CD4-positive, alpha-beta T cell (primary cell): ENCODE data around the gene PLAAT3. TPM values are rescaled to one million over a fixed set of nuclear protein-coding genes. Genes with fewer than 3 reads are reported as not detected.

Source experiments
- ATAC-seq: fragments of 200-7000 bp; cut with Tn5 transposase; one replicate; pipeline ENCODE4 v1.10.0; 2022; ENCODE audit warnings: mild to moderate bottlenecking; ENCODE audit not compliant: poor library complexity
- CTCF ChIA-PET: fragments of 350-600 bp; sonication (Branson Sonifier 250); formaldehyde crosslinking; loops from one replicate; lab custom pipeline; 2021; ENCODE audit warnings: antibody characterized with exemption, inconsistent platforms; lab: Charles Lee
- POLR2A ChIA-PET: fragments of 350-600 bp; sonication (Branson Sonifier 250); formaldehyde crosslinking; loops from one replicate; lab custom pipeline; 2021; ENCODE audit warnings: antibody characterized with exemption, inconsistent platforms; lab: Charles Lee
- DNase-seq, 14 experiments: peaks; one replicate each; pipeline ENCODE4 v3.0.0-alpha.2; 2013 to 2020; ENCODE audit warnings: mixed read lengths in 2 of 14
- H3K27ac ChIP-seq, 2 donors: one replicate each; pipeline versions ENCODE4 v1.5.1 to v1.7.0; 2013; ENCODE audit warnings: low read length in 2 of 2, low read depth in 1 of 2, mild to moderate bottlenecking in 1 of 2
- H3K27me3 ChIP-seq, 2 experiments: 1 replicate in 1 of 2; 2 replicates in 1 of 2; pipeline versions ENCODE4 v1.6.1 to v1.7.0; 2013; ENCODE audit warnings: low read length in 2 of 2, control low read depth in 1 of 2, mild to moderate bottlenecking in 1 of 2, moderate library complexity in 1 of 2; ENCODE audit not compliant: insufficient read depth in 2 of 2, control insufficient read depth in 1 of 2
- H3K36me3 ChIP-seq: one replicate; pipeline ENCODE4 v1.6.1; 2013; ENCODE audit warnings: low read length, control low read depth; ENCODE audit not compliant: insufficient read depth
- H3K4me1 ChIP-seq: one replicate; pipeline ENCODE4 v1.6.1; 2013; ENCODE audit warnings: low read length, control low read depth; ENCODE audit not compliant: insufficient read depth
- H3K4me3 ChIP-seq: one replicate; pipeline ENCODE4 v1.5.1; 2013; ENCODE audit warnings: mild to moderate bottlenecking, low read length, moderate library complexity
- H3K9me3 ChIP-seq, 2 experiments: 1 replicate in 1 of 2; 2 replicates in 1 of 2; pipeline versions ENCODE4 v1.6.1 to v1.7.0; 2013; ENCODE audit warnings: low read length in 2 of 2, mild to moderate bottlenecking in 2 of 2, control low read depth in 1 of 2, moderate library complexity in 1 of 2; ENCODE audit not compliant: control insufficient read depth in 1 of 2, insufficient read depth in 1 of 2
- H3K27ac Mint-ChIP-seq: one replicate; pipeline ENCODE4 v1.8.0; 2020; ENCODE audit warnings: mixed read lengths
- H3K27me3 Mint-ChIP-seq: one replicate; pipeline ENCODE4 v1.8.0; 2021; ENCODE audit warnings: mixed read lengths
- H3K36me3 Mint-ChIP-seq: one replicate; pipeline ENCODE4 v1.8.0; 2021; ENCODE audit warnings: low read depth, mixed read lengths
- H3K4me1 Mint-ChIP-seq: one replicate; pipeline ENCODE4 v1.8.0; 2021; ENCODE audit warnings: low read depth, mixed read lengths
- H3K4me3 Mint-ChIP-seq: one replicate; pipeline ENCODE4 v1.8.0; 2020; ENCODE audit warnings: mild to moderate bottlenecking, mixed read lengths
- H3K9me3 Mint-ChIP-seq: one replicate; pipeline ENCODE4 v1.8.0; 2020; ENCODE audit warnings: mixed read lengths
- intact Hi-C, 2 experiments: fragments of 100-400 bp; cut with DNase I in 1 of 2; cut with micrococcal nuclease in 1 of 2; formaldehyde crosslinking; loops; one replicate each; pipeline versions ENCODE4 v1.15.1 to v1.9.0; 2023 to 2025; cut with DNase I, micrococcal nuclease
- total RNA-seq, 174 experiments: library from RNA in 2 of 174; stranded (reverse) in 2 of 174; gene quantifications; one replicate each; pipeline ENCODE4 v1.2.3 and lab custom pipeline; 2021 to 2026
- TF ChIP-seq, protein P1 (sequence below): fragments of 200-600 bp; IDR thresholded peaks from one replicate; pipeline ENCODE4 v1.8.0; 2022; ENCODE audit warnings: antibody characterized with exemption, mild to moderate bottlenecking

The PLAAT3 gene
- total RNA-seq, 2 experiments from 2014 or later, result 2.4 to 3.6 TPM

DNA sequence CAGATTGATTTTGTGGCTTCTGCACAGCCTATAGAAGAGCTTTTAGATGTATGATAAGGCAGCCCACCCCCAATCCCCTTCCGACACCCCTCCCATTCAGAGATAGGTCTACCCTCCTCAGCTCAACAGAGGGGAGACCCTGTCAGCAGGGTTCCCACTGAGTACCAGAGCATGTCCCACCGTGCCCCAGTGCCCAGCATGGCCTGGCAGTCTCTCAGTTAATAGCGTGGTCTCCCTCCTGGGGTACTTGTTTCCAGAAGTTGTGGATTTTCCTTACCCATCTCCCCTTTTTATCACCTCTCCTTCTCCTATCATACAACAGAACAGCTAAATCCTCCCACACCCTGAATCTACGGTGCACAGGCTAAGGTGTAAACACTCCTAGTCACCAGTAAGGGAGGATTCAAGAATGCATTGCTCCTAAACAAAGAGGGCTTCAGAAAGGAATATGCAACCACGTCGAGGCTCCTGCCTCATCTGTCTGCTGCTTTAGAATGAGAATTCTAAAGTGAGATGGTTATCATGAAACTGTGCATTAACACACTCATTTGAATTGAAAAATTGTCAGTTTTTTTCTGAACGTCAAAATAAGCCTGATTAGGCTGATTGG is 57.7 kb downstream of the PLAAT3 start:
- H3K27me3 Mint-ChIP-seq, result no peaks in the 10 kb centered on the region
- H3K9me3 Mint-ChIP-seq, result no peaks in the 10 kb centered on the region
- DNase-seq, result no peak
- ATAC-seq, result no peak
- TF ChIP-seq, protein P1, sequence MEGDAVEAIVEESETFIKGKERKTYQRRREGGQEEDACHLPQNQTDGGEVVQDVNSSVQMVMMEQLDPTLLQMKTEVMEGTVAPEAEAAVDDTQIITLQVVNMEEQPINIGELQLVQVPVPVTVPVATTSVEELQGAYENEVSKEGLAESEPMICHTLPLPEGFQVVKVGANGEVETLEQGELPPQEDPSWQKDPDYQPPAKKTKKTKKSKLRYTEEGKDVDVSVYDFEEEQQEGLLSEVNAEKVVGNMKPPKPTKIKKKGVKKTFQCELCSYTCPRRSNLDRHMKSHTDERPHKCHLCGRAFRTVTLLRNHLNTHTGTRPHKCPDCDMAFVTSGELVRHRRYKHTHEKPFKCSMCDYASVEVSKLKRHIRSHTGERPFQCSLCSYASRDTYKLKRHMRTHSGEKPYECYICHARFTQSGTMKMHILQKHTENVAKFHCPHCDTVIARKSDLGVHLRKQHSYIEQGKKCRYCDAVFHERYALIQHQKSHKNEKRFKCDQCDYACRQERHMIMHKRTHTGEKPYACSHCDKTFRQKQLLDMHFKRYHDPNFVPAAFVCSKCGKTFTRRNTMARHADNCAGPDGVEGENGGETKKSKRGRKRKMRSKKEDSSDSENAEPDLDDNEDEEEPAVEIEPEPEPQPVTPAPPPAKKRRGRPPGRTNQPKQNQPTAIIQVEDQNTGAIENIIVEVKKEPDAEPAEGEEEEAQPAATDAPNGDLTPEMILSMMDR, result no peak
- ChIA-PET POLR2A (interaction anchor here (1.0 to 5.9 kb wide), 3 partner anchors 11 to 24 kb away, joined by 4 to 44 read pairs (median 5); partner anchors contain the start of gene PLAAT4), CTCF (no interaction called here)
- peaks cover 75% of the 10 kb centered on the region for H3K4me1 Mint-ChIP-seq
- H3K4me1 ChIP-seq, result peaks cover 62% of the 10 kb centered on the region
- H3K4me3 ChIP-seq, result no peak overlapping the region
- intact Hi-C loops, result no loop called here
- no peaks in the 10 kb centered on the region for H3K36me3 ChIP-seq
- no peaks in the 10 kb centered on the region for H3K27me3 ChIP-seq
- H3K27ac ChIP-seq, result no peak overlapping the region
- no peaks in the 10 kb centered on the region for H3K9me3 ChIP-seq
- H3K36me3 Mint-ChIP-seq, result no peaks in the 10 kb centered on the region
- no peak overlapping the region for H3K4me3 Mint-ChIP-seq
- peak overlapping the region; percentile 65 for H3K27ac Mint-ChIP-seq

DNA sequence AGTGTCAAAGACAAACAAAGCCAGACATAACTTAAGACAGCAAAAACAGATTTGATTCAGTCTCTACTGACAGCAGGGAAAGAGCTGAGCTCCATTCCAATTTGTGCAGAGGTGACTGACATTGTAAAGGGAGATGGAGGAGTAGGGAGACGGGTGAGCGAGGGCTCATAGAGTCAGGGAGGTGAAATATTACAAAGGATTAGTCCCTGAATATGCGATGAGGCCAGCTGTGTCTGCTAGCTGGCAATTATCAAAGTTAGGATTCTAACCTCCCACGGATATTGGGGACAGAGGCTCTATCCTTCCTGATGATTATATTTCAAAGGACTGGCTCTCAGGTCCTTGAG is 59.4 kb downstream of the PLAAT3 start:
- no peaks in the 10 kb centered on the region for H3K36me3 ChIP-seq
- peak overlapping the region in 1 of 2 donors; percentile 21 for H3K27ac ChIP-seq
- H3K9me3 ChIP-seq, result no peaks in the 10 kb centered on the region
- Mint-ChIP-seq H3K4me1 (peaks cover 72% of the 10 kb centered on the region), H3K27me3 (no peaks in the 10 kb centered on the region), H3K36me3 (no peaks in the 10 kb centered on the region), H3K4me3 (peak overlapping the region; percentile 3), H3K27ac (peak overlapping the region; percentile 89), H3K9me3 (no peaks in the 10 kb centered on the region)
- POLR2A ChIA-PET, result interaction anchor here (1.4 to 6.5 kb wide), 3 partner anchors 18 to 81 kb away, joined by 3 to 86 read pairs (median 44); partner anchors contain the start of gene PLAAT4
- peaks cover 51% of the 10 kb centered on the region for H3K4me1 ChIP-seq
- ATAC-seq, result no peak
- H3K27me3 ChIP-seq, result no peaks in the 10 kb centered on the region
- TF ChIP-seq, protein P1, result no peak
- no peak for DNase-seq
- CTCF ChIA-PET, result no interaction called here
- no peak overlapping the region for H3K4me3 ChIP-seq
- intact Hi-C loops, result loop anchor here in 1 of 2 experiments (1.0 to 5.0 kb wide), 2 partner anchors 12 to 78 kb away; no protein-coding TSS in a partner anchor

GRCh38 chr11:63553759-63554158 is 60.5 kb downstream of the PLAAT3 start:
- no peaks in the 10 kb centered on the region for H3K9me3 ChIP-seq
- Mint-ChIP-seq H3K4me1 (peaks cover 71% of the 10 kb centered on the region), H3K27me3 (no peaks in the 10 kb centered on the region), H3K9me3 (no peaks in the 10 kb centered on the region), H3K27ac (peak overlapping the region; percentile 89), H3K36me3 (no peaks in the 10 kb centered on the region), H3K4me3 (peak overlapping the region; percentile 90)
- H3K4me1 ChIP-seq, result peaks cover 47% of the 10 kb centered on the region
- H3K36me3 ChIP-seq, result no peaks in the 10 kb centered on the region
- no peaks in the 10 kb centered on the region for H3K27me3 ChIP-seq
- intact Hi-C loops, result loop anchor here (1.0 to 5.0 kb wide), 4 partner anchors 14 to 76 kb away; no protein-coding TSS in a partner anchor
- ATAC-seq (peak; percentile 80), DNase-seq (peak in 13 of 14 experiments; percentile 40 to 82 (median 62))
- ChIA-PET POLR2A (interaction anchor here (1.0 to 6.5 kb wide), 5 partner anchors 10 to 82 kb away, joined by 3 to 86 read pairs (median 5); partner anchors contain the start of gene PLAAT4), CTCF (interaction anchor here (0.6 kb wide), 1 partner anchor 80 kb away, joined by 3 read pairs; no protein-coding TSS in a partner anchor)
- peak overlapping the region; percentile 15 for H3K4me3 ChIP-seq
- peak overlapping the region; percentile 48 to 63 for H3K27ac ChIP-seq
- TF ChIP-seq, protein P1, result no peak
